HUES64 (cell line): ENCODE data around the gene SPATS2.
A peak's percentile ranks its signal among the peaks of the same experiment; 100 is the strongest.

Experiments used
- H3K27ac ChIP-seq: 2 replicates; pipeline ENCODE4 v1.7.0; 2013; ENCODE audit warnings: low read depth, low read length, inconsistent platforms
- H3K27me3 ChIP-seq: 2 replicates; pipeline ENCODE4 v1.6.1; 2013; ENCODE audit warnings: mild to moderate bottlenecking, low read length; ENCODE audit not compliant: insufficient read depth
- H3K36me3 ChIP-seq: 2 replicates; pipeline ENCODE4 v1.6.1; 2013; ENCODE audit warnings: mild to moderate bottlenecking, low read length; ENCODE audit not compliant: insufficient read depth
- H3K4me1 ChIP-seq: 2 replicates; pipeline ENCODE4 v1.6.1; 2013; ENCODE audit warnings: mild to moderate bottlenecking, low read length, moderate library complexity; ENCODE audit not compliant: insufficient read depth
- H3K4me3 ChIP-seq: 2 replicates; pipeline ENCODE4 v1.5.1; 2013; ENCODE audit warnings: mild to moderate bottlenecking, low read length, moderate library complexity
- H3K9ac ChIP-seq: 2 replicates; pipeline ENCODE4 v1.6.1; 2013; ENCODE audit warnings: mild to moderate bottlenecking, low read depth, low read length
- H3K9me3 ChIP-seq: 2 replicates; pipeline ENCODE4 v1.6.1; 2013; ENCODE audit warnings: low read depth, low read length; ENCODE audit not compliant: insufficient read depth
- WGBS: fragments of 150-250, 120-280 bp; methylation state at CpG from one replicate; pipeline ENCODE4 v1.1.7; 2013; ENCODE audit warnings: missing lambda C conversion rate; 5-methylcytosine and 5-hydroxymethylcytosine counted together

The SPATS2 gene

DNA sequence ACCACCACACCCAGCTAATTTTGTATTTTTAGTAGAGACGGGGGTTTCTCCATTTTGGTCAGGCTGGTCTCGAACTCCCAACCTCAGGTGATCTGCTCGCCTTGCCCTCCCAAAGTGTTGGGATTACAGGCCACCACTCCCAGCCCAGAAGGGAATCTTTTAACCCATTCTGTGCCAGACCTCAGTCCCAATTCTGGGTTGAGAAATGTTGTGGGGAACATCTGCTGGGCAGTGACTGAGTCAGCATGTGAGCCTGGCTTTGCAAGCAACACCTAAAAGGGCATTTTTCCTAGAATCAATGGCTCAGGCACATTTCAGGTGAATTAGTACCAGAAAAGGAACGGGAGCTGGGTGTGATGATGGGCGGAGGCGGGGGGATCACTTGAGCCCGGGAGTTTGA is 7.6 kb upstream of the SPATS2 start:
- no peaks in the 10 kb centered on the region for H3K36me3 ChIP-seq
- H3K4me1 ChIP-seq = no peaks in the 10 kb centered on the region
- H3K27ac ChIP-seq = no peak overlapping the region
- no peaks in the 10 kb centered on the region for H3K9me3 ChIP-seq
- peaks cover 14% of the 10 kb centered on the region; the same call in 1 of the 2 replicates for H3K27me3 ChIP-seq
- H3K4me3 ChIP-seq = no peak overlapping the region
- no peak overlapping the region for H3K9ac ChIP-seq
- WGBS = 79% methylated on average over 7 of the region's 7 CpGs

DNA sequence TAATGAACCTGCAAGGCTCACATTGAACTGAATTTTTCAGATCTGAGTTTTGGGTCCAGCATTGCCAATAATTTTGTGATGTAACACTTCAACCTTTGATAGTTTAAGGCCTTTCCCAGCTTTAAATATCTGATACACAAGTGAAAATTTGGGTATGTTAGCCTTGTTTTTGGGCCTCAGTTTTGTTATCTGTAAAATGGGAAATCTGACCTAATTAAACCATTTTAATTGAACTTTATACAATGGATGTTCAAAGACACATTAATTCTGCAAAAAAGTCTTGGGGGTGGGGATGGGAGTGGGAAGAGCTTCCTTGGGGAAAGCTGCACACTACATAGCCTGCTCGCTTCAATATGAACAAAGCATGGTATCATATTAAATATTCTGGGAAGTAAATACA is 5.2 kb upstream of the SPATS2 start:
- Histone ChIP-seq H3K4me1 (no peaks in the 10 kb centered on the region), H3K9ac (no peak overlapping the region), H3K27me3 (0 out of 2 replicates have a peak, but pooled peaks cover 9% of the 10 kb centered on the region), H3K27ac (no peak overlapping the region), H3K9me3 (no peaks in the 10 kb centered on the region), H3K36me3 (no peaks in the 10 kb centered on the region), H3K4me3 (no peak overlapping the region)
- no CpG with 5 or more reads among the region's 1 CpG for WGBS

DNA sequence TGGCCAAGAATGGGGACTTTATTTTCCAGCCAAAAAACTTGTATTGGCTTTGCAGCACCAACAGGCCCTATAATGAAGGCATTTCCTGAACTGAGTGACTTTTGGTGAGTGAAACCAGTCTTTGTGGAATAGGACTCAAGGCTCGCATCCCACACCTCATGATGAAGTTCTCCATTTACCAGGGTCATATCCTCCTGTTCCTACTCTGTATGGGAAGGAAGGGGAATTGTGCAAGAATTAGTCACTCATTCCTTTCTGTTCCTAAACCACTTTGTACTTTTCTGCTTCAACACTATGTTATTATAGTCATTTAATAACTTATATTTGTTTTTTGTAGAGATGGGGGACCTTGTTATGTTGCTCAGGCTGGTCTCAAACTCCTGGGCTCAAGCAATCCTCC is 2.3 kb upstream of the SPATS2 start:
- peaks cover 14% of the 10 kb centered on the region for H3K4me1 ChIP-seq
- H3K4me3 ChIP-seq = no peak overlapping the region
- H3K9ac ChIP-seq = no peak overlapping the region
- no peaks in the 10 kb centered on the region for H3K36me3 ChIP-seq
- H3K27me3 ChIP-seq = 0 out of 2 replicates have a peak, but pooled peaks cover 9% of the 10 kb centered on the region
- no peaks in the 10 kb centered on the region for H3K9me3 ChIP-seq
- 100% methylated on average over 1 of the region's 1 CpG for WGBS
- H3K27ac ChIP-seq = no peak overlapping the region

DNA sequence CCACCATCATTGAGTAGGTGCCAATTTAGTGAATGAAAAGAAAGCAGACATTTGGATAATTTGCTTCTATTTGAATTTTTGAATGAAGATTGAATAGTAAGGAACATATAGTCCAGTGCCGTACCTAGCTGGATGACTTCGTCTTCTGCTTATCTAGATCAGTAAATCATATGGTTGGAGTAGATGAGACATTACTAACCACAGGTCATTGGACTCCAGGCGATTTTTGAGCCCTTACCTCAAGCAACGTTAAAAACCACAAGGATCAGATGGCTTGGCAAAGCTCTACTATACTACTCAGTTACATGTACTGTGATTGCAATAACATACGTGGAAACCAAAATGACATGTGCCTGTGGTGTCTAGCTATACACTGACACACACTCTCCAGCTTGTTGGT is 1.7 kb upstream of the SPATS2 start:
- H3K9ac ChIP-seq = no peak overlapping the region
- H3K4me3 ChIP-seq = 0 out of 2 replicates have a peak overlapping the region, but pooled peaks have one; percentile 95
- H3K27ac ChIP-seq = no peak overlapping the region
- WGBS = 91% methylated on average over 5 of the region's 5 CpGs
- H3K36me3 ChIP-seq = no peaks in the 10 kb centered on the region
- no peaks in the 10 kb centered on the region for H3K9me3 ChIP-seq
- H3K27me3 ChIP-seq = 0 out of 2 replicates have a peak, but pooled peaks cover 9% of the 10 kb centered on the region
- peaks cover 16% of the 10 kb centered on the region for H3K4me1 ChIP-seq

GRCh38 chr12:49366096-49366651 is 1.1 kb upstream of the SPATS2 start:
- WGBS = 17% methylated on average over 38 of the region's 38 CpGs
- H3K27ac ChIP-seq = peak overlapping the region; percentile 98
- peak overlapping the region; percentile 94 for H3K9ac ChIP-seq
- H3K4me1 ChIP-seq = peaks cover 16% of the 10 kb centered on the region
- peak overlapping the region; percentile 95 for H3K4me3 ChIP-seq
- H3K9me3 ChIP-seq = no peaks in the 10 kb centered on the region
- H3K27me3 ChIP-seq = 0 out of 2 replicates have a peak, but pooled peaks cover 9% of the 10 kb centered on the region
- no peaks in the 10 kb centered on the region for H3K36me3 ChIP-seq

DNA sequence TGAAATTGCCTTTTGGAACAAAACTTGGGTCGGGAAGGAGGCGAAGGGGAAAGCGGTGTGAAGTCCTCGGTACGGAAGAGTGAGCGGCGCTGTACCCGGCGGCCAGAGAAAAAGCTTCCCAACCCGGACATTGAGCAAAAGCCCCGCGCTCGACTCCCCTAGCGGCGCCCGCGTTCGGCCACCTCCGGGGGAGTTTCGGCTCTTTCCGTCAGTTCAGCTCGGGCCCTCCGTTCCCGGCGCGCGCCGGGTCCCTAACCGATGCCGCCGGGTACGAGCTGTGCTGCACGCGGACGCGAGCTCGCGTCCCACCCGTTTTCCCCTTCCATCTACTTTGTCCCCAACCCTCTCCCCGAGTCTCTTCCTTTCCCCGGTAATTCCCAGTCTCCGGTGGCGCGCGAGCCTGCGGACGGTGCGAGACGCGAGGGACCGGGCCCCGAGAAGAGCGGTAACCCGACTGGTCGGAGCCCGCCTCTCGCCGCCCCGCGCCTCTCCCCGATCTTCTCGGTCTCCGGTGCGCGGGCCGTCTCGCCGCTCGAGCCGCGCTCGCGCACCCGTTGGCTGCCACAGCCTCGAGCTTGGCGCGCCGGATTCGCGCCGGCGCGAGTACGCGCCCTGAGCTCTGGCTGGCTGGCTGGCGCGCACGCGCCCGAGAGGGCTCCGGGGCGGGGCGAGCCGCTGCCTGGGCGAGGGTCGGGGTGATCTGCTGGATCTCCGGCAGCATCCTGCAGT is 446 bp upstream of the SPATS2 start:
- H3K4me1 ChIP-seq = peaks cover 16% of the 10 kb centered on the region
- peak overlapping the region; percentile 94 for H3K9ac ChIP-seq
- H3K27ac ChIP-seq = peak overlapping the region; percentile 98
- peak overlapping the region; percentile 95 for H3K4me3 ChIP-seq
- WGBS = under 1% methylated on average over 97 of the region's 97 CpGs
- 0 out of 2 replicates have a peak, but pooled peaks cover 9% of the 10 kb centered on the region for H3K27me3 ChIP-seq
- H3K36me3 ChIP-seq = no peaks in the 10 kb centered on the region
- H3K9me3 ChIP-seq = no peaks in the 10 kb centered on the region

DNA sequence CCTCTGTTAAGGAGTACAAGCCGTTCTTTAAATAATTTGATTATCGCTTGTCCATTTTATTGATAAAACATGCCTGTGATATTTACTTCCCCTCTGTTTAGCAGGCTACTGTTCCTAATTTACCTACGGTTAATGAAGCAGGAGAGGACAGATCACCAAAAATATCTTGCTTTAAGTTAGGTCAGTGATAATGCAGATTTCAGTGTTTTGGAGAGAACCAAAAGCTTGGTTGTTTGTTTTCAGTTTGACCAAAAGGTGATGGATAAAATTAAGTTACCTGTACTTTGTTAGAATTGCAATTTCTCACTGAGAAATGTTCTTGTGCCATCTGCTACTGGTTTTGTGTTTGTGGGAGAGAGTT is 958 bp downstream of the SPATS2 start:
- Histone ChIP-seq H3K27ac (no peak overlapping the region), H3K27me3 (0 out of 2 replicates have a peak, but pooled peaks cover 9% of the 10 kb centered on the region), H3K4me1 (peaks cover 16% of the 10 kb centered on the region), H3K4me3 (peak overlapping the region; percentile 95), H3K9me3 (no peaks in the 10 kb centered on the region), H3K36me3 (no peaks in the 10 kb centered on the region), H3K9ac (peak overlapping the region; percentile 81)
- WGBS = 11% methylated on average over 3 of the region's 3 CpGs

DNA sequence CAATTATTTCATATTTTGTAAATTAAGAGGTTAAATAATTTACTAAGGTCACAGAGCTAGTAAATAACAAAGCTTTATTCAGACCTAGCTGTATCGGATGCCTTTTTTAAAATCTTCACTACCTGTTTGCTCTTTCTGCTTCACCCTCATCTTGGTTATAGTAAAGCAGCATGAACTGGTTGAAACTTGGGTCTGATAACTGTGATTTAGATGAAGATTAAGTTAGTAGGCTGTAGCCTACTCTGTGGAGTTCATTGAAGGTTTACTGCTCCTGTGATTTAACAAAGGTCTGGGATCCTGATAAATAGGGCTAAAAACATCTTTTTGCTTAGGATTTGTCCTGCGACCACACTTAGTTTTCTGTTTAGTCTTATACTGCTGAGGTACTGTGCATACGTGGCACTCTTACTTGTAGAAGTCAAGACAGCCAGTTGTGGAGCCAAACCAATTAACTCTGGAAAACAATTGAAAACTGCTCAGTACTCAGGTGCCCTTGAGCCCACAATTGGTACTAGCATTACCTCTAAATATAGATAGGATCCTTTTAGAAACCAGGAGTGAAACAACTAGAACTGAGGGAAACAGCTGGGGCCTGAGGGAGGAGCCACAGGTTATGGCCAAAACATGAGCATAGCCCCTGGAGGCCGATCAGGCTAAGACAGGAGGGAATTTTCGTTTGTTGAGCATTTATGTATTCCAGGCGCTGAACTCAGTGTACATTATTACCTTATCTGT is 2.3 kb downstream of the SPATS2 start:
- H3K27ac ChIP-seq = no peak overlapping the region
- H3K36me3 ChIP-seq = no peaks in the 10 kb centered on the region
- H3K4me1 ChIP-seq = peaks cover 16% of the 10 kb centered on the region
- no peak overlapping the region for H3K9ac ChIP-seq
- 79% methylated on average over 5 of the region's 6 CpGs for WGBS
- no peaks in the 10 kb centered on the region for H3K9me3 ChIP-seq
- 0 out of 2 replicates have a peak, but pooled peaks cover 6% of the 10 kb centered on the region for H3K27me3 ChIP-seq
- no peak overlapping the region for H3K4me3 ChIP-seq

DNA sequence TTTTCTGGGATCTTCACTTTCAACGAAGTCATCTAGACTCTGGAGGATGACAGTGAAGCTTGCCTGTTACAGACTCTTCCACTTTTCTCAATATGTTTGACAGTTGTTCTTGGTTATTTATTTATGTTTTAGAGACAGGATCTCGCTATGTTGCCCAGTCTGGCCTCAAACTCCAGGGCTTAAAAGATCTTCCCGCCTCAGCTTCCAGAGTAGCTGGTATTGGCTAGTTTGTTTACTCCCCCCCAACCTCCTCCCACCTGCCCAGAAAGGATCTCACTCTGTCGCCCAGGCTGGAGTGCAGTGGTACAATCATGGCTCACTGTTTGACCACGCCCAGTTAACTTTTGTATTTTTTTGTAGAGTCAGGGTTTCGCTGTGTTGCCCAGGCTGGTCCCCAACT is 3.3 kb downstream of the SPATS2 start:
- no peak overlapping the region for H3K27ac ChIP-seq
- H3K9me3 ChIP-seq = no peaks in the 10 kb centered on the region
- WGBS = 97% methylated on average over 6 of the region's 6 CpGs

DNA sequence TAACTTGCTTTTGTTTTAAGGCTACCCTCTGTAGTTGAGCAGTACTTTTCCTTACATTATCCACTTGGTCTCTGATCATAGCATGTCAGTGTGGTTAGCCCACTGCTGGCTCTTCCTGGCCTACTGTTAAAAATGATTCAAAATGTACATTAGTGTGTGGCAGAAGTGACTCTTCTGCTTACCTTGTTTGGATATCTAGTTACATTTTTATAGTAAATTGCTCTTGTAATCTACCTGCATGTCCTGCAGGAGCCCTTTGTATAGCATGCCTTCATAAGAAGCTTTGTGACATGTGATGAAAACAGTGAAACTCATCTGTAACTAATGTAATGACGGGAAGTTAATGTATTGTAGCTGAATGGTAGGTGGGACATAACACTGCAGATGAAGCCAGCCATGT is 8.1 kb downstream of the SPATS2 start:
- Histone ChIP-seq H3K36me3 (no peaks in the 10 kb centered on the region), H3K4me1 (no peaks in the 10 kb centered on the region), H3K27ac (no peak overlapping the region), H3K4me3 (no peak overlapping the region), H3K27me3 (no peaks in the 10 kb centered on the region), H3K9ac (no peak overlapping the region), H3K9me3 (no peaks in the 10 kb centered on the region)
- 91% methylated on average over 1 of the region's 1 CpG for WGBS

More for the DNA sequence above, 3.3 kb downstream of the SPATS2 start:
- Histone ChIP-seq H3K9ac (no peak overlapping the region), H3K27me3 (no peaks in the 10 kb centered on the region), H3K4me3 (no peak overlapping the region), H3K4me1 (peaks cover 16% of the 10 kb centered on the region), H3K36me3 (no peaks in the 10 kb centered on the region)

- no peaks in the 10 kb centered on the region for H3K27me3 ChIP-seq
- H3K9me3 ChIP-seq = no peaks in the 10 kb centered on the region
- no peak overlapping the region for H3K27ac ChIP-seq
- no peak overlapping the region for H3K4me3 ChIP-seq
- no CpG with 5 or more reads among the region's 2 CpGs for WGBS
- H3K9ac ChIP-seq = no peak overlapping the region
- no peaks in the 10 kb centered on the region for H3K4me1 ChIP-seq
- H3K36me3 ChIP-seq = no peaks in the 10 kb centered on the region
Measured at GRCh38 chr12:49377386-49377785, 10.1 kb downstream of the SPATS2 start.
